Type B pancreatic cell (in vitro differentiated cells): Measurements from ENCODE around the gene ARL5B. TPM values are rescaled to one million over a fixed set of nuclear protein-coding genes. Genes with fewer than 3 reads are reported as not detected.
A peak's percentile ranks its signal among the peaks of the same experiment; 100 is the strongest.

Source experiments
- DNase-seq: peaks from one replicate; pipeline ENCODE4 v3.0.0; 2021; ENCODE audit warnings: mixed read lengths; ENCODE audit not compliant: unreplicated experiment; ENCODE audit errors: extremely low spot score
- H3K27ac Mint-ChIP-seq: 2 replicates; pipeline ENCODE4 v1.8.0; 2021; ENCODE audit warnings: mild to moderate bottlenecking, mixed read lengths
- H3K27me3 Mint-ChIP-seq: 2 replicates; pipeline ENCODE4 v1.8.0; 2021; ENCODE audit warnings: mixed read lengths
- H3K36me3 Mint-ChIP-seq: 2 replicates; pipeline ENCODE4 v1.8.0; 2021; ENCODE audit warnings: mixed read lengths
- H3K4me1 Mint-ChIP-seq: one replicate; pipeline ENCODE4 v1.8.0; 2021; ENCODE audit warnings: mixed read lengths; ENCODE audit not compliant: unreplicated experiment
- H3K4me3 Mint-ChIP-seq: 2 replicates; pipeline ENCODE4 v1.8.0; 2021; ENCODE audit warnings: mild to moderate bottlenecking, mixed read lengths
- H3K9me3 Mint-ChIP-seq: 2 replicates; pipeline ENCODE4 v1.8.0; 2021; ENCODE audit warnings: mixed read lengths
- total RNA-seq: library from RNA; stranded (reverse); gene quantifications from 2 replicates; pipeline ENCODE4 v1.2.1, GENCODE V29; 2021; ENCODE audit warnings: low replicate concordance
- TF ChIP-seq, protein P1 (sequence below): fragments of 200-600 bp; sonication (generic); conservative IDR thresholded peaks from 2 replicates; pipeline ENCODE4 v1.5.0; 2021; ENCODE audit warnings: antibody characterized with exemption, mild to moderate bottlenecking

ARL5B gene
- total RNA-seq, 1 donor from 2014 or later: 38.0 TPM

GRCh38 chr10:18680754-18681153 lies 21.5 kb downstream of the ARL5B start:
- H3K4me1 Mint-ChIP-seq: no peaks in the 10 kb centered on the region
- no peaks in the 10 kb centered on the region for H3K27me3 Mint-ChIP-seq
- no peak for DNase-seq
- TF ChIP-seq, protein P1, sequence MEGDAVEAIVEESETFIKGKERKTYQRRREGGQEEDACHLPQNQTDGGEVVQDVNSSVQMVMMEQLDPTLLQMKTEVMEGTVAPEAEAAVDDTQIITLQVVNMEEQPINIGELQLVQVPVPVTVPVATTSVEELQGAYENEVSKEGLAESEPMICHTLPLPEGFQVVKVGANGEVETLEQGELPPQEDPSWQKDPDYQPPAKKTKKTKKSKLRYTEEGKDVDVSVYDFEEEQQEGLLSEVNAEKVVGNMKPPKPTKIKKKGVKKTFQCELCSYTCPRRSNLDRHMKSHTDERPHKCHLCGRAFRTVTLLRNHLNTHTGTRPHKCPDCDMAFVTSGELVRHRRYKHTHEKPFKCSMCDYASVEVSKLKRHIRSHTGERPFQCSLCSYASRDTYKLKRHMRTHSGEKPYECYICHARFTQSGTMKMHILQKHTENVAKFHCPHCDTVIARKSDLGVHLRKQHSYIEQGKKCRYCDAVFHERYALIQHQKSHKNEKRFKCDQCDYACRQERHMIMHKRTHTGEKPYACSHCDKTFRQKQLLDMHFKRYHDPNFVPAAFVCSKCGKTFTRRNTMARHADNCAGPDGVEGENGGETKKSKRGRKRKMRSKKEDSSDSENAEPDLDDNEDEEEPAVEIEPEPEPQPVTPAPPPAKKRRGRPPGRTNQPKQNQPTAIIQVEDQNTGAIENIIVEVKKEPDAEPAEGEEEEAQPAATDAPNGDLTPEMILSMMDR: no peak
- H3K4me3 Mint-ChIP-seq: no peak overlapping the region
- no peaks in the 10 kb centered on the region for H3K9me3 Mint-ChIP-seq
- H3K27ac Mint-ChIP-seq: no peak overlapping the region
- peaks cover 5% of the 10 kb centered on the region for H3K36me3 Mint-ChIP-seq

DNA sequence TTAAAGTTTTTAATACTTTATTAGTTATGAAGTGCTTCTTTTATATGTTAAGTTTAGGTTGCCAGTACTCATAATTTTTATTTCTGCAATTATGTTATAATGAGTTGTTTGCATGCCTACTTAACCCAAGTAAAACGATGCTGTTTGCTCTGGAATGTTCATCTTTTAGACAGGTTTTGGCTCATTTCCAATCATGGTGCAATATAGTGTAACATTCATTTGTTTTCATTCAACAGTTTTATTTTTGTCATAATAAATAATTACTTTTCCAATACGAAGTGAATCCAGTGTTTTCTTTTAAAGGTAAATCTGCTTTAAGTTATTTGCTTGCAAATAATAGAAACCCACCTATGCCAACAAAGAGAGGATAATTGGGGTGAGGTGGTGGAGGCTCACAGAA lies 22.1 kb downstream of the ARL5B start:
- peak overlapping the region; percentile 14 for H3K27ac Mint-ChIP-seq
- no peaks in the 10 kb centered on the region for H3K9me3 Mint-ChIP-seq
- no peak for DNase-seq
- H3K36me3 Mint-ChIP-seq: peaks cover 5% of the 10 kb centered on the region
- no peak overlapping the region for H3K4me3 Mint-ChIP-seq
- TF ChIP-seq, protein P1: no peak
- no peaks in the 10 kb centered on the region for H3K4me1 Mint-ChIP-seq
- H3K27me3 Mint-ChIP-seq: no peaks in the 10 kb centered on the region

DNA sequence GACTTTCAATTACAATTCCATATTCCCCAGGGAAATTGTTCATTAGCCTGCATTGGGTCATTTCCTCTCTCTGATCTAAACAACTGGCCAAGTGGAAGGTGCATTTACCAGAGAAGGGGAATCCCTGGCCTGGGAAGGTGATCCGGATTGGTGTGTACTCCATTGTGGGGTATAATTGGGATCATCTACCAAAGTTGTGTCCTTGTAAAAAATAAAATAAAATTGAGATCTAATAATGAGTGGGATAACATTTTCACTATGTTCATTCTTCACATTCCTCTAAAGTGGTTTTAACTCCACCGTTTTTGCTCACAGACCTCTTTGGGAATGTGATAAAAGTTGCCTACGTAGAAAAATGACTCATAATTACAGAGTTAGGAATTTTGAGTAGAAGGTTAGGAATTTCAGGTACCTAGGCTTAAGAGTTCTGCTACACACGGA lies 22.8 kb downstream of the ARL5B start:
- peaks cover 5% of the 10 kb centered on the region for H3K36me3 Mint-ChIP-seq
- H3K27ac Mint-ChIP-seq: peak overlapping the region; percentile 14
- H3K27me3 Mint-ChIP-seq: no peaks in the 10 kb centered on the region
- H3K9me3 Mint-ChIP-seq: no peaks in the 10 kb centered on the region
- H3K4me1 Mint-ChIP-seq: no peaks in the 10 kb centered on the region
- TF ChIP-seq, protein P1: no peak
- no peak overlapping the region for H3K4me3 Mint-ChIP-seq
- no peak for DNase-seq

DNA sequence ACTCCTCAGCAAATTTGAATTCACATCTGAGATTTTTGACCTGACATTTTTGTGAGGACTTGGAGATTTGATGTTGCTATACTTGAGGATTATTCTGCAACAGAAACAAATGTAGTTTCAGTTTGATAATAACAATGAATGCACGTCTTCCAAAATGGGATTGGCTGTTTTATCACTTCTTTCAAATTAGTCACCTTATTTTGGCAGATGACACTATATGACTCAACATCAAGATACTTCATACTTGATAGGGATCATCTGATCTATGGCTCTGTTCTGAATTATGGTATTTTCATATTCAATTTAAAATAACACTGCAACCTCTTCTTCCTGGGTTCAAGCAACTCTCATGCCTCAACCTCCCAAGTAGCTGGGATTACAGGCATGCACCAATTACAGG lies 24.2 kb downstream of the ARL5B start:
- Mint-ChIP-seq H3K9me3 (no peaks in the 10 kb centered on the region), H3K4me1 (no peaks in the 10 kb centered on the region), H3K27me3 (no peaks in the 10 kb centered on the region), H3K27ac (peak overlapping the region; percentile 14), H3K36me3 (peaks cover 5% of the 10 kb centered on the region), H3K4me3 (no peak overlapping the region)
- TF ChIP-seq, protein P1: no peak
- no peak for DNase-seq

- DNase-seq: no peak
- H3K9me3 Mint-ChIP-seq: no peaks in the 10 kb centered on the region
- TF ChIP-seq, protein P1: no peak
- peaks cover 2% of the 10 kb centered on the region for H3K4me1 Mint-ChIP-seq
- no peak overlapping the region for H3K4me3 Mint-ChIP-seq
- peaks cover 5% of the 10 kb centered on the region for H3K36me3 Mint-ChIP-seq
- no peaks in the 10 kb centered on the region for H3K27me3 Mint-ChIP-seq
- H3K27ac Mint-ChIP-seq: no peak overlapping the region
Measured at GRCh38 chr10:18684416-18684815, 25.2 kb downstream of the ARL5B start.

DNA sequence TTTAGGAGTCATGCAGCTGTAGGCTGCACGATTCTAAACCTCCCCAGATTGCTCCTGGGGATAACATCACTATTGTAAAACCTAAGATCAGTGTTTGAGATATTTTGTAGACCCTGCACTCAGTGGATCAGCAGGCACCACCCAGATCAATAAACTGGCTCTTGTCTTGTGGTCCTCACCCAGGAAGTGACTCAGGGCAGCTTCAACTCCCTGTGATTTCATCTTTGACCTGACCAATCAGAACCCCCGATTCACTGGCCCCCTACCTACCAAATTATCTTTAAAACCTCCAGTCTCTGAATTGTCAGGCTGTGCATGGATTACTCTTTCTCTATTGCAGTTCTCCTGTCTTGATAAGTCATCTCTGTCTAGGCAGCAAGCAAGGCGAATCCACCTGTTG lies 25.7 kb downstream of the ARL5B start:
- Mint-ChIP-seq H3K4me1 (peaks cover 6% of the 10 kb centered on the region), H3K9me3 (no peaks in the 10 kb centered on the region), H3K4me3 (no peak overlapping the region), H3K36me3 (peaks cover 5% of the 10 kb centered on the region), H3K27me3 (no peaks in the 10 kb centered on the region), H3K27ac (no peak overlapping the region)
- DNase-seq: no peak
- TF ChIP-seq, protein P1: no peak
